T47D (cell line): ENCODE results near the gene SLCO3A1.

Experiments
- DNase-seq, 2 experiments: peaks; one replicate each; pipeline versions ENCODE4 v3.0.0 to v3.0.0-alpha.2; 2011 to 2012; ENCODE audit warnings: low read depth in 1 of 2, low spot score in 1 of 2
- JUND ChIP-seq: IDR thresholded peaks from 2 replicates; pipeline ENCODE4 v1.6.1; 2012; ENCODE audit warnings: low read depth
- in situ Hi-C: cut with HindIII; loops from 2 replicates; pipeline ENCODE4 v1.10.0; 2016; ENCODE audit warnings: low sequenced_read_pairs, low pct_unique_long_range_greater_than_20kb

Gene SLCO3A1

GRCh38 chr15:92140796-92141195 is 287.3 kb downstream of the SLCO3A1 start:
- TF ChIP-seq JUND, result no peak
- DNase-seq, result peak in 1 of 2 experiments; percentile 49
- in situ Hi-C loops, result no loop called here

- in situ Hi-C loops, result no loop called here
- DNase-seq, result no peak
- TF ChIP-seq JUND, result no peak
Observed at GRCh38 chr15:92141607-92142006, 288.1 kb downstream of the SLCO3A1 start.

- in situ Hi-C loops, result no loop called here
- DNase-seq, result no peak
- no peak for TF ChIP-seq JUND
Observed at GRCh38 chr15:92142242-92143232, 289.0 kb downstream of the SLCO3A1 start.

- in situ Hi-C loops, result no loop called here
- no peak for TF ChIP-seq JUND
- DNase-seq, result no peak
Observed at GRCh38 chr15:92143765-92144164, 290.3 kb downstream of the SLCO3A1 start.

GRCh38 chr15:92146511-92147150 is 293.1 kb downstream of the SLCO3A1 start:
- in situ Hi-C loops, result no loop called here
- DNase-seq, result no peak
- no peak for TF ChIP-seq JUND

GRCh38 chr15:92149029-92149428 is 295.5 kb downstream of the SLCO3A1 start:
- in situ Hi-C loops, result no loop called here
- no peak for TF ChIP-seq JUND
- DNase-seq, result no peak

GRCh38 chr15:92149465-92149864 is 296.0 kb downstream of the SLCO3A1 start:
- no peak for DNase-seq
- TF ChIP-seq JUND, result no peak
- in situ Hi-C loops, result no loop called here

GRCh38 chr15:92151168-92151567 is 297.7 kb downstream of the SLCO3A1 start:
- TF ChIP-seq JUND, result no peak
- in situ Hi-C loops, result no loop called here
- DNase-seq, result no peak

- no peak for TF ChIP-seq JUND
- no peak for DNase-seq
- in situ Hi-C loops, result no loop called here
Observed at GRCh38 chr15:92151741-92152140, 298.2 kb downstream of the SLCO3A1 start.

- in situ Hi-C loops, result no loop called here
- no peak for DNase-seq
- TF ChIP-seq JUND, result no peak
Observed at GRCh38 chr15:92152983-92153382, 299.5 kb downstream of the SLCO3A1 start.

- TF ChIP-seq JUND, result no peak
- no peak for DNase-seq
- in situ Hi-C loops, result no loop called here
Observed at GRCh38 chr15:92153620-92154019, 300.1 kb downstream of the SLCO3A1 start.

GRCh38 chr15:92155934-92156333 is 302.4 kb downstream of the SLCO3A1 start:
- DNase-seq, result no peak
- in situ Hi-C loops, result no loop called here
- no peak for TF ChIP-seq JUND

GRCh38 chr15:92157666-92158298 is 304.3 kb downstream of the SLCO3A1 start:
- in situ Hi-C loops, result no loop called here
- TF ChIP-seq JUND, result no peak
- no peak for DNase-seq
